GM19468 (cell line): ENCODE measurements around the gene PDE8B.

Experiments
- ATAC-seq: cut with Tn5 transposase; IDR thresholded peaks from one replicate; pipeline ENCODE4 v1.9.1; 2021; ENCODE audit warnings: mild to moderate bottlenecking, moderate library complexity, moderate number of reproducible peaks; ENCODE audit not compliant: unreplicated experiment; ENCODE audit errors: extremely low read depth

The PDE8B gene

DNA sequence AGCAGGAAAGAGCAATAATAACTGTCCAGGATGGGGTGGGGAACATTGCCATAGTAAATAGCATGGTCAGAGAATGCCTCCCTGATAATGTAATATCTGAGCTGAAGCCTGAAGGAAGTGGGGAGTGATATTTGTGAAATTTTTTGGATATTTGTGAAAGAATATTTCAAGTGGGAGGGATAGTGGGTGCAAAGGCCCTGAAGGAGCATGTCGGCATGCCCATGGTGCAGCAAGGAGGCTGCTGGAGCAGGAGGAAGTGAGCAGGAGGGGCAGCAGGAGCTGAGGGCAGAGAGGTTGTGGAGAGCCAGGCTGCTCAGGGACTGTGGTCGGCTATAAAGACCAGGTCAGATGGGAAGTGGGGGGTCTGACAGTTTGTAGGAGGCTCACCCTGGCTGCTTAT lies 21.1 kb upstream of the PDE8B start:
- ATAC-seq, result no peak

DNA sequence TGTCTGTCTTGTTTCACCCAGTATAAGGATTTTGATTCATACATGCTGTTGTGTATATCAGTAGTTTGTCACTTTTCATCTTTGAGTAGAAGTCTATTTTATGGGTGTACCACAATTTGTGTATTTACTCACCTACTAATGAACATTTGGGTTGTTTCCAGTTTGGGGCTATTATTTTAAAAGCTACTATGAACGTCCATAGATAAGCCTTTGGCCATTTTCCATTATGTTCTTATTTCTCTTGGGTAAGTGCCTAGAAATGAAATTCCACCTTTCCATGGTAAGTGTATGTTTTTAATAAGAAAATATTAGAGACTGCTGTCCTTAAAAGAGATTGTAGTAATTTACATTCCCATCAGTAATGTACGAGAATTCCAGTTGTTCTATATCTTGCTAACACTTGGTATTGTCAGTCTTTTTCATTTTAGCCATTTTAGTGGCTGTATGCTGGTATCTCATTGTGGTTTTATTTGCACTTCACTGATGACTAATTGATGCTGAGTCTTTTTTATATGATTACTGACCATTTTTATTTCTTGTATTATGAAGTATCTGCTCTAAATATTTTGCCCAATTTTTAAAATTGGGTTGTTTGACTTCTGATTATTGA lies 17.9 kb upstream of the PDE8B start:
- no peak for ATAC-seq

DNA sequence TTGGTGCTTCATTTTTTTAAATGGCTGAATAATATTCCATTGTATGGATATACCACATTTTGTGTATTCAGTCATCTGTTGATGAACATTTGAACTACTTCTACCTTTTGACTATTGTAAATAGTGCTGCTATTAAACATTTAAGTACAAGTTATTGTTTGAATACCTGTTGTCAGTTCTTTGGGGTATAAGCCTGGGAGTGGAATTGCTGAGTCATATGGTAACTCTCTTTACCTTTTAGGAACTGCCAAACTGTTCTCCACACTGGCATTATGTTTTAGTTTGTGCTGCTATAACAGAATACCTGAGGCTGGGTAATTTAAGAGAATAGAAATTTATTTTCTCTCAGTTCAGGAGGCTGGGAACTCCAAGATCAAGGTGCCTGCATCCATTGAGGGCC lies 15.7 kb upstream of the PDE8B start:
- ATAC-seq, result no peak

DNA sequence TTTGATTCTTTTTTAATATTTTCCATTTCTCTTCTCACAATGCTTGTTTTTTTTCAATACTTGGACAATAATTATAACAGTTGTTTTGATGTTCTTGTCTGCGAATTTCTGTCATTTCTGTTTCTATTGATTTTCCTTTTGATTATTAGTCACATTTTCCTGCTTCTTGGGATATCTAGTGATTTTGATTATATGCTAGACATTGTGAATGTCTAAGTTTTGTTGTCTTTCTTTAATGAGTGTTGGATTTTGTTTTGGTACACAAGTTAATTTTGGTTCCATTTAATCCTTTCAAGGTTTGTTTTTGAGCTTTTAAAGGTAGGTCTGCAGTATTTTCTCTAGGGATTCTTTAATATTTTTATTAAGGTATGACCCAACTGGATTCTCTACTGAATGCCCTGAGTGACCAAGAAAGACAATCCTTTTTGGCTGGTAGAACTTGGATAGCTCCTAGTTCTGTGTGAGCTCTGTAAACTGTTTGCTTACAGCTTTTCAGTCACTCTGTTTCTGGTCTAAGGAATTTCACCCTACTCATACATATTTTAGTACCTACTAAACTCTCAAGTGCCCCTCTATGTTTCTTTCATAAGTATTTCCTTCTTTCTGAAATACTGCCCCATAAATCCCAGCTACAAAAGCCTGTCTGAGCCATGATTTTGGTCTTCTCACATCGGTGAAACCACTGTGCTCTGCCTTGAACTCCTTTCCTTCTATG lies 12.5 kb upstream of the PDE8B start:
- no peak for ATAC-seq

DNA sequence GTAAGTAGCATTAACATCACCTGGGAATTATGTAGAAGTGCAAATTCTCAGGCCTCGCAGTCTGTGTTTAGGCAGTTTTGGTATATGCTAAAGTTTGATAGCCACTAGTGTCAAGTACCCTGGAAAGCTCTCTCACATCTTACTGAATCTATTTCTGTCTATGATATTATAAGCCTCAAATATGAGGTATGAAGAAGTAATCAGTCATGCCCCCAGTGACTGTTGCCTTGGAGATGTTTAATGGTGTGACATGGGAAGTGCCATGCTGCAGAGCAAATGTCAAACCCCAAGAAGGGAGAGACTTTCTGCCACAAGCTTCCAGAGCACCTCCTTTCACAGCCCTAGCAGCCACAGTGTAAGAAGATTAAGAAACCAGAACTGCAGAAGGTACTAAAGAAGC lies 9.8 kb upstream of the PDE8B start:
- no peak for ATAC-seq

DNA sequence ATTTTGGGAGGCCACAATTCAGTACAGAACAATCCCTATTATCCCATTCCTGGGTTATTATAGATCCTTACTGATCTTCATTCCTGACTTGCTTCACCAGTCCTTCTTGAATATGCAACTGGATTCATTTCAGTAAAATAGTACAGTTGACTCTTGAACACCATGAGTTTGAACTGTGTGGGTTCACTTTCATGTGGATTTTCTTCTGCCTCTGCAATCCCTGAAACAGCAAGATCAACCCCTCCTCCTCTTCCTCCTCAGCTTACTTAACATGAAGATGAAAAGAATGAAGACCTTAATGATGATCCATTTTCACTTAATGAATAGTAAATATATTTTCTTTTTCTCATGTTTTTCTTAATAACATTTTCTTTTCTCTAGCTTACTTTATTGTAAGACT lies 8.3 kb upstream of the PDE8B start:
- ATAC-seq, result no peak

DNA sequence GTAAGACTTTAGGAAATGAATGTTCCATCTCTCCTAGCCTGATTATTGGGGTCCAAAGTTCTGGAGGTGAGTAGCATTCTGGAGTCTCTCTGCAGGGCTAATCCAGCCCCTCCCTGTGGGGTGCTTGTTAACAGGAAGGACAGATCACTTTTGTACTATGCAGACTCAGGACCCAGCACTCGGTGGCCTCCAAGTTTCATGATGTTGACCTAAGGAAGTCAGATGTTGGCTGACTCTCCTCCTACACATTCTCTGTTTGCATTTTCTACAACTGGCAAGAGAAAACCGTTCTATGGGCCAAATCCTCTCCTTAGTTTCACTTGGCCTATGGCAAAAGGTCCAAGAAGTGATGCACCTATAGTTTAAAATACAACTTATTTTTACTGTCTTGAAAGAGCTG lies 5.5 kb upstream of the PDE8B start:
- no peak for ATAC-seq

DNA sequence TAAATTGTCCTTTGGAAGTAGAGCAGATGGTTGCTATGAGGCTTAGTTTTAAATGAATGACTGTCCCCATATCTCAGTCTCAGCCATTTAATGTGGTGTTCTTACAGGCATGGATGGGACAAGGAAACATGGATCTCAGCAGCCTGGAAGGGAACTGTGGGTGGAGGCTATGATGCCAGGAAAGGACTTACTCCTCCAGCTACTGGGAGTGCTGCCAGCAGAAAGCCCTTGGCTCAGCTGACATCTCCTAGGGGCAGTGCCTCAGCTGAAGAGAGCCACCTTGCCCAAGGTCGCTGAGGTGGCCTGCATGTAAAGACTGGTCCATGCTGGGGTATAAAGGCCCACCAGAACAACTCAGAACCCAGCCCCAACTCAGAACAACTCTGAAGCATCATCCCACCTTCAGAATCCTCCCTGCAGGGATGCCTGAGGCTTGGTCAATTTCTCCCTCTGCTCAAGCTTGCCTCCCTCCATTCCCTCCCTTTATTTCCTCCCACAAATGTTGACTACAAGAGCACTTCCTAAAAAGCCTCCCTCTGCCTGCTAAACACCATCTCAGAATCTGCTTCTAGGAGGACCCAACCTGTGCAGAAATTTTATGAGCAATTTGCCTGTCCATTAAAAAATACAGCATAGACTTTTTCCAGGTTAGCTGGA lies 1.8 kb upstream of the PDE8B start:
- no peak for ATAC-seq

DNA sequence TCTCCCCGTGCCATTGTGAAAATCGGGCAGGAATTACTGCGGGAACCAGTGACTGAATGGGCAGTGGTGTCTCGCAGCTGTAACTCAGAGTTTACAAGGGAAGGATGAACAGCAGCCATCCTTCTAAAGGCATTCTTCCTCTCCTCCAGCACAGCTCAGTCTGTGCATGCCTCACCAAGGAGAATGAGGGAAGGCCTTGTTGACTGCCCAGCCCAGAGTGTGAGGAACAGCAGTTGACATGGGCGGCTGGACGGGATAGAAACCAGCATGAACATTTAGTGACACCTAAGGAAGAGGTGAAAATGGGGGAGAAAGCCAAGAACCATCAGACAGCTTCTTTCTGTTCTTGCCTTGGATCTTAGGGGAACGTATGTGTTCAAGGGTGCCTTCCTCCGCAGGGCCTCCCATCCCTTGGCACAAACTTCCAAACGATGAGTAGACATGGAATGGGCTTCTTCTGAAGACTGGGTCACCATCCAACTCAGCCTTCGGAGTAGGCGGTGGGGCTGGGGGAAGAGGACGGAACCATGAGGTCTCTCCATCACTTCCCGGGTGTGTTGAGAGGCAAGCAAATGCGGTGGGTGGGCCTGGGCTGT lies 887 bp upstream of the PDE8B start:
- ATAC-seq, result no peak

DNA sequence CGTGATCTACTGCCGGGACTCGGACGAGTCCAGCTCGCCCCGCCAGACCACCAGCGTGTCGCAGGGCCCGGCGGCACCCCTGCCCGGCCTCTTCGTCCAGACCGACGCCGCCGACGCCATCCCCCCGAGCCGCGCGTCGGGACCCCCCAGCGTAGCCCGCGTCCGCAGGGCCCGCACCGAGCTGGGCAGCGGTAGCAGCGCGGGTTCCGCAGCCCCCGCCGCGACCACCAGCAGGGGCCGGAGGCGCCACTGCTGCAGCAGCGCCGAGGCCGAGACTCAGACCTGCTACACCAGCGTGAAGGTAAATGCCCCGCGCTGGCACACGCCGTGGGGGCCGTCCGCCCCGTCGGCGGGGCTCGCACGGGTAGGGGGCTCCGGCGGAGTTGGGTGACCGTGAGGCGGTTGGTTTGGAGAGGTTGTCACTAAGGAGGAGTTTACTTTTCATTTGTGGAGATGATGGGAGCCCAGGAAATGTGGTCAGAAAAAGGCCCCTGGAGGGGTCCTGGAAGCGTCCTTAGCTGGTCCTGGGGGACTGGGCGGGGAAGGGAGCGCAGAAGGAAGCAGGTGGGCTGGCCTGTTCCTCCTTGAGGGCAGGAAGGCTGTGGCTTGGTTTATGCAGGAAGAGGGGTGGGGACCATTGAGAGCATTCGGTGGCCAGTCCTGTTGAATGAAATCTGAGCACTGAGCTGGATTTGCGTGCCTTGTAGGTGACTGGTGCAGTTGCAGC lies 647 bp downstream of the PDE8B start:
- no peak for ATAC-seq

DNA sequence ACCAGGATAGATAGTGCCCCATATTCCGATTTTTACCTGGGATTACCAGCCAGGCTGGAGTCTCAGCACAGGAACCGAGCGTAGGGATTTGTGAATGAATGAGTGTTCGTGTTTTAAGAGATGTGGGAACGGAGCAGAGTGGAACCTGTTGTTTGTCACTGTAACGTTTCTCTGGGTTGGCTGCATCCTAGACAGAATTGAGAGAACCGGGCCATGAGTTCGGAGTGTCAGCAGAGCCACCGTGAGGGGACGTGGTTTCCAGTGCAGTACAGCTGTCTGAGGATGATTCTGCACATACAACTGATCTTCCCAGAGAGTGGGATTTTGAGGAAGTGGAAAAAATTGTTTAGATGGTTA lies 1.2 kb downstream of the PDE8B start:
- ATAC-seq, result no peak

DNA sequence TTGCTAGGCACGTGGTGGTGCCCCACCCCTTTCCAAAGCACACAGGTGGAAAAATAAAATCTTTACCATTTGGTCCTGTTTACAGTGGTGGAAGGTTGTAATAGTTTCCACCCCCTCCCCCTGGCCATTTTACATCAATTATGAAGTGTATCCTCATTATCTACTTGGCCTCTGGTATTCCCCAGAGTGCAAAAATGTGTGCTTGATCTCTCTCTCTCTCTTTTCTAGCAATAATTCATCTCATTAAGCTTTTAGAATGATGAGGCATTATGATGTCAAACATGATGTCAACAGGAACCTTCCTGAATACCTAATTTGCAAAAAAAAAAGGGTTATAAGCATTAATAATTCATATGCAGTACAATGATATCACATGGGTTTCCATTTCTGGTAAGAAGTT lies 3.1 kb downstream of the PDE8B start:
- ATAC-seq, result no peak

DNA sequence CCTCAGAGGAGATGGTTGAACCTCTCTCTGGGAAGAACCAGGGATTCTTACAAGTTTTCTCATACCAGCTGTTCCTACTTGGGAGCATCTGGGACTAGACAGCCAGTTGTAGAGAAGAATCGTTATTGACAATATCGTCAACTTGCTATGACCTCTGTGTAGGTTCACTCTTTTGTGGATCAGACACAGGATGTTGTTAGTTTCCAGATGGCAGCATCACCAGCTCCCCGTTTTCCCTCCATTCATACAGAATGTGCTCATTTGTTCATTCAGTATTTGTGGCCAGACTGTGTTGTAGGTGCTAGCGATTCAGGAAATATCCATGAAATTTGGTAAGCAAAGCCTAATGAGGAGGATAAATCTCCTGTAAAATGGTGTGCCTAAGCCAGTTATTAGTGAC lies 3.7 kb downstream of the PDE8B start:
- ATAC-seq, result no peak

DNA sequence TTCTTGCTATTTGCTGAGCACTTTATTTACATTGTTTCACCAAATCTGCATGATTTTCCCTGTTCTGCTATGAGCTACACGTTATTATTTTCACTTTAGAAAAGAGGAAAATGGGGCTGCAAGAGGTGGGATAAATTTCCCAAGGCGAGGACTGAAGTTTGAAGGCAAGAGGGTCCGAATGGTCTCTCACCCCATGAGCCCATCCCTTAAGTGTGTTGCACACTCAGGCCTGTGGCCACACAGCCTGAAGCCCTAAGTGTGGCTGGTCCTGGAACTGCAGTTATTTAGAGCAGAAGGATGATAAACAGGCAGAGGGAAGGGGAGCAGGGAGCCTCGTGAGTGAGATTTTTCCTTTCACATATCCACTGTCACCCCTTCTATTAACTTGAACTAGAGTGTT lies 7.8 kb downstream of the PDE8B start:
- no peak for ATAC-seq

DNA sequence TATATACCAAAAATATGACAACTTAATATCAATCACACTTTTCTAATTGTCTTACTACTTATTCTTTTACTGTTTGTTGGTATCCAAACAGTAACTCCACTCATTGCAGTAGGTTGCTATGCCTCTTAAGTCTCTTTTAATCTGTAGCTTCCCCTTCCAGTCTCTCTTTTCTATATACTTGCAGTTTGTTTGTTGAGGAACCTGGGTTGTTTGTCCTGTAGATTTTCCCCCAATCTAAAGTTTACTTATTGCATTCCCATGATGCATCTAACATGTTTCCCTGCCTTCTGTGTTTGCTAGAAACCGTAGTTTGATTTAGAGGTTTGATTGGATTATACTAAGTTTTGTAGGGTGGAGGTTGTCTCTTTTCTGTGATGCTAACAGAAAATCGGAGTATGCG lies 10.6 kb downstream of the PDE8B start:
- no peak for ATAC-seq

DNA sequence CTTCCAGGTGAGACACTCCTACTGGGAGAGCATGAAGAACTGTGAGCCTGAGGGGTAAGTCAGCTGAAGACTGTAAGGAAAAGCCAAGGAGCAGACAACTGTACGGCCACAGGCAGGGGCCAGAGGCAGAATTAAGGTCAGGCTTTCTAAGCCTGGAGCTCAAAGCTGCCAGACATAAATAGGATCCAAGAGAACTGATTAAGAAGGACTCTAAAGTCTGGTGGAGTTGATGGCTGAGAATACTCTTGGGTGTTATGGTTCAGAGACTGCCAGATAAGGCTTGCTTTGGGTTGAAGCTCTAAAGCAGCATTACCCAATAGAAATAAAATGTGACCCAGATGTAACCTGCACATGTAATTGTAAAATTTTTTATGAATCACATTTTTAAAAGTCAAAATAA lies 12.2 kb downstream of the PDE8B start:
- no peak for ATAC-seq

DNA sequence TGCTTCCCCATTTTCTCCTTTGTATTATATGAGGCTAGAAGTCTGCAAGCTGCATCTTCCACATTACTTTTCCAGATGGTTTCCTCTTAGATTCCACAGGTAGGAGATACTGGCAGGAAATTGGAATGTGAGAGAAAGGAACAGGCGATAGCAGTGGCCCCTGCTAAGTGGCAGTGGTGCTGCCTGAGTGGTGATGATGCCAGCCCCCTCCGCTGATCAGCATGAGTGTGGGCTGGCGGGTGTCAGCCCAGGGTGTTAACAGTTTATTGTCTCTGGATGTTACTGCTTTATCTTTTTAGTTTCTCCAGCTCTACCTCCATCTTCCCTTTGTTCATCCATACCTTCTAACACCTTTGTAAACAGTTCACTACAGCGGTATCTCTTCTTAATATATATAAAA lies 13.2 kb downstream of the PDE8B start:
- ATAC-seq, result no peak

DNA sequence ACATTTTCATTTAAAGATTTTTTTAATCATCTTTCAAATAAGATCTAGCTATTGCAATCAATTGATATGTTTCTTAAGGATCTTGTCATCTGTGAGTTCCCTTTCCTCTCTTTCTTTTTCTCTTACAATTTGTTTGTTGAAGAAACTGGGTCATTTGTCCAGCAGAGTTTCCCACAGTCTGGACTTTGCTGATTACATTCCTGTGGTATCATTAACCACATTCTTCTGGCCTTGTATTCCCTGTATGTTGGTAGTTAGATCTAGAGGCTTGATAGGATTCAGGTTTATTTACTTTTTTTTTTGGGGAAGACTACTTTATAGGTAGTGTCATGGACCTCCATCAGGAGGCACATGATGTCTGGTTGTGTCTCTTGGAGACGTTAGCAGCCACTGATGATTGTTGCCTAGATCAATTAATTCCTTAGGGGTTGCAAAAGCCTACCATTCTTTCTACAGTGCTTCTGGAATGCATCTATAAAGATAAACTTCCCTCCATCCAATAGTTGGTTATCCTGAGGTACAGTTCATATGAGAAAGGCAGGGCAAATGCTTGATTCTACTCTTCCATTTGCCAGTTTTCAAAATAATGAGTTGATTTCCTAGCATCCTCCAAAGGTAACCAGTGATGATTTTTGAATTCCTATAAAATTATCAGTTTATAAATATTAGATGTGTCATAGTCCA lies 14.3 kb downstream of the PDE8B start:
- no peak for ATAC-seq

DNA sequence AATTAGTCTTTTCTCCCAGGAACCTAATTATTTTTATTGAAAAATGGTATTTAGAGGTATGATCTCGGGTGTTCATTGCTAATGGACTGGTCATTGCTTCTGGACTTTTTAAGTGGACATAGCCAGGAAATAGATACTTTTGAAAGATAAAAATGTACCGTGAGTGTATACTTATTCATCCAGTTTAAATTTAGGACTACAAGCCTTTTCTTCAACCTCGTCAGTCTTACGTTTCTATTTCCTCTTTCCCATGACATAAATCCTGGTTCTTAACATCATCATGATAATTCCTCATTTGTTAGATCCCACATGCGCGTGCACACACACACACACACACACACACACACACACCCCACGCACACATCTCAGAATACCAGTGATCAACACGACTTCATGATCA lies 15.1 kb downstream of the PDE8B start:
- ATAC-seq, result no peak

DNA sequence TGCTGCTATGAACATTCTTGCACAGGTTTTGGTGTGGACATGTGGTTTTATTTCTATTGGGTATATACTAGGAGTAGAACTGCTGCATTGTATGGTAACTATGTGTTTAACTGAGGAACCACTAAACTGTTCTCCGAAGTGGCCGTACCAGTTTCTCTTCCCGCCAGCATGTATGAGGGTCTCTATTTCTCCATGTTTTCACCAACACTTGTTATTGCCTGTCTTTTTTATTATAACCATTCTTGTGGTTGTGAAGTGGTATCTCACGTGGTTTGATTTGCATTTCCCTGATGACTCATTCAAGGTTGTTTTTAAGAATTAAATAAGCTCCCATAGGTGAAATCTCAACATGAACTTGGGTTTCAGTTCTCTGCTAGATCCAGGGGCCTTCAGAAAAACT lies 19.4 kb downstream of the PDE8B start:
- no peak for ATAC-seq
